Brain microvascular endothelial cell (primary cell): ENCODE measurements around the gene UBASH3B.
A peak's percentile ranks its signal among the peaks of the same experiment; 100 is the strongest.

Source experiments
- DNase-seq: peaks from one replicate; pipeline ENCODE4 v3.0.0-alpha.2; 2020
- H3K27ac ChIP-seq: fragments of 250-450 bp; sonication (Bioruptor Pico); 2 replicates; pipeline ENCODE4 v1.5.1; 2020; ENCODE audit warnings: mild to moderate bottlenecking, moderate library complexity
- H3K27me3 ChIP-seq: fragments of 250-450 bp; sonication (Bioruptor Pico); replicated peaks from 2 replicates; pipeline ENCODE4 v1.5.1; 2020; ENCODE audit warnings: mild to moderate bottlenecking
- H3K36me3 ChIP-seq: fragments of 250-450 bp; sonication (Bioruptor Pico); replicated peaks from 2 replicates; pipeline ENCODE4 v1.5.1; 2020; ENCODE audit warnings: mild to moderate bottlenecking
- H3K4me3 ChIP-seq: 2 replicates; pipeline ENCODE4 v1.5.1; 2011; ENCODE audit warnings: low read depth, mild to moderate bottlenecking, control low read depth, low read length, moderate library complexity
- CTCF ChIP-seq: IDR thresholded peaks from 2 replicates; pipeline ENCODE4 v1.5.1; 2011; ENCODE audit warnings: low read depth, mild to moderate bottlenecking, moderate library complexity, low read length, control low read depth, inconsistent platforms; ENCODE audit errors: missing control alignments
- in situ Hi-C: cut with HindIII; loops from 2 replicates; pipeline ENCODE4 v1.10.0; 2017; ENCODE audit warnings: low sequenced_read_pairs, low pct_ligation_motif_present

The UBASH3B gene

GRCh38 chr11:122851366-122851966 is 195.9 kb downstream of the UBASH3B start:
- no peak for DNase-seq
- H3K27me3 ChIP-seq = no peaks in the 10 kb centered on the region
- H3K36me3 ChIP-seq = no peaks in the 10 kb centered on the region
- no peak for TF ChIP-seq CTCF
- H3K4me3 ChIP-seq = no peak overlapping the region
- in situ Hi-C loops = loop anchor here (10.0 kb wide), 1 partner anchor 217 kb away; no protein-coding TSS in a partner anchor
- H3K27ac ChIP-seq = no peak overlapping the region

GRCh38 chr11:122852074-122852795 is 196.7 kb downstream of the UBASH3B start:
- Histone ChIP-seq H3K27ac (no peak overlapping the region), H3K4me3 (no peak overlapping the region), H3K27me3 (no peaks in the 10 kb centered on the region), H3K36me3 (no peaks in the 10 kb centered on the region)
- peak; percentile 44 for DNase-seq
- no peak for TF ChIP-seq CTCF
- in situ Hi-C loops = loop anchor here (10.0 kb wide), 1 partner anchor 217 kb away; no protein-coding TSS in a partner anchor

GRCh38 chr11:122852796-122853160 is 197.3 kb downstream of the UBASH3B start:
- no peak overlapping the region for H3K27ac ChIP-seq

GRCh38 chr11:122853261-122853660 is 197.7 kb downstream of the UBASH3B start:
- in situ Hi-C loops = loop anchor here (10.0 kb wide), 1 partner anchor 218 kb away; no protein-coding TSS in a partner anchor
- Histone ChIP-seq H3K4me3 (no peak overlapping the region), H3K27me3 (no peaks in the 10 kb centered on the region), H3K36me3 (no peaks in the 10 kb centered on the region), H3K27ac (no peak overlapping the region)
- TF ChIP-seq CTCF = no peak
- no peak for DNase-seq

More at GRCh38 chr11:122852796-122853160, 197.3 kb downstream of the UBASH3B start:
- in situ Hi-C loops = loop anchor here (10.0 kb wide), 1 partner anchor 218 kb away; no protein-coding TSS in a partner anchor
- no peaks in the 10 kb centered on the region for H3K36me3 ChIP-seq
- H3K4me3 ChIP-seq = no peak overlapping the region
- H3K27me3 ChIP-seq = no peaks in the 10 kb centered on the region
- no peak for DNase-seq
- no peak for TF ChIP-seq CTCF

- DNase-seq = peak; percentile 80
Measured at GRCh38 chr11:122853971-122854446, 198.5 kb downstream of the UBASH3B start.

More at GRCh38 chr11:122853971-122854446, 198.5 kb downstream of the UBASH3B start:
- Histone ChIP-seq H3K27me3 (no peaks in the 10 kb centered on the region), H3K4me3 (no peak overlapping the region), H3K36me3 (no peaks in the 10 kb centered on the region), H3K27ac (no peak overlapping the region)
- in situ Hi-C loops = loop anchor here (10.0 kb wide), 1 partner anchor 219 kb away; no protein-coding TSS in a partner anchor
- peak; percentile 54 for TF ChIP-seq CTCF
